ENCODE measurements around the gene ZGPAT.

DNA sequence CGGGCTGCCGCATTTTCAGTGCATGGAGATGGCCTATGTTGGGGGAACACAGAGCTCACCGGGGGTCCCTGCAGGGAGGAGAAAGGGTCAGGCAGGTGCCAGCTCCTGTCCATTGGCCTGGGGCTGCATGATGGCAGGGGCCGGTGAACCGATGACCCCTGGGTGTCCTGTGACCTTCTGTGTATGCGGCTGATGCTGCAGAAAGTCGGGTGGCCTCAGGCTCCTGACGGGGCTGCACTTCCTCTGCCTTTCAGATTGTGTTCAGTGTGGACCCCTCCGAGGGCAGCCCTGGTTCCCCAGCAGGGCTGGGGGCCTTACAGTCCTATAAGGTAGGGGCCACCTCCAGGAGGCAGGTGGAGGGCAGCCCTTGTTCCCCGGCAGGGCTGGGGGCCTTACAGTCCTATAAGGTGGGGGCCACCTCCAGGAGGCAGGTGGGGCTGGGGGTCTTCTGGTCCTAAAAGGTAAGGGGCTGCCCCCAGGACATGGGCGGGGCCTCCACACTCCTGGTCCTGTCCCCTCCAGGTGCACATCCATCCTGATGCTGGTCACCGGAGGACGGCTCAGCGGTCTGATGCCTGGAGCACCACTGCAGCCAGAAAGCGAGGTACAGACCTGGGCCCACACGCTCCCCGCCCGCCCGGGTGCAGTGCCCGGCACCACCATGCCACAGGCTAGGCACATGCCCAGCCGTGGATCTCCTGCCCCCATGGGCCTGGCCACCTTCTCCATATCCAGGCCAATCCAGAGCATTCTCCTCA, 22.4 kb upstream of the ZGPAT start:
- TF ChIP-seq, protein P1, sequence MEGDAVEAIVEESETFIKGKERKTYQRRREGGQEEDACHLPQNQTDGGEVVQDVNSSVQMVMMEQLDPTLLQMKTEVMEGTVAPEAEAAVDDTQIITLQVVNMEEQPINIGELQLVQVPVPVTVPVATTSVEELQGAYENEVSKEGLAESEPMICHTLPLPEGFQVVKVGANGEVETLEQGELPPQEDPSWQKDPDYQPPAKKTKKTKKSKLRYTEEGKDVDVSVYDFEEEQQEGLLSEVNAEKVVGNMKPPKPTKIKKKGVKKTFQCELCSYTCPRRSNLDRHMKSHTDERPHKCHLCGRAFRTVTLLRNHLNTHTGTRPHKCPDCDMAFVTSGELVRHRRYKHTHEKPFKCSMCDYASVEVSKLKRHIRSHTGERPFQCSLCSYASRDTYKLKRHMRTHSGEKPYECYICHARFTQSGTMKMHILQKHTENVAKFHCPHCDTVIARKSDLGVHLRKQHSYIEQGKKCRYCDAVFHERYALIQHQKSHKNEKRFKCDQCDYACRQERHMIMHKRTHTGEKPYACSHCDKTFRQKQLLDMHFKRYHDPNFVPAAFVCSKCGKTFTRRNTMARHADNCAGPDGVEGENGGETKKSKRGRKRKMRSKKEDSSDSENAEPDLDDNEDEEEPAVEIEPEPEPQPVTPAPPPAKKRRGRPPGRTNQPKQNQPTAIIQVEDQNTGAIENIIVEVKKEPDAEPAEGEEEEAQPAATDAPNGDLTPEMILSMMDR (IDR thresholded peaks at IDR 0.05), result no peak
- TF ChIP-seq EP300 (IDR thresholded peaks at IDR 0.05) (no peak), POLR2A (IDR thresholded peaks at IDR 0.05) (no peak)
